Measurements from ENCODE around the gene TSPEAR. TPM values are rescaled to one million over a fixed set of nuclear protein-coding genes. Genes with fewer than 3 reads are reported as not detected.
"Not testable (repeated sequence)": the region's sequence is repeated elsewhere in the genome, so short reads cannot be mapped to it uniquely, and the experiment has no call there.

TSPEAR gene
- total RNA-seq, 2 experiments from 2014 or later, result not detected

GRCh38 chr21:44671911-44672310, 39.5 kb downstream of the TSPEAR start:
- Mint-ChIP-seq H3K4me1 (no peaks in the 10 kb centered on the region), H3K27me3 (no peaks in the 10 kb centered on the region), H3K9me3 (peaks cover 27% of the 10 kb centered on the region), H3K4me3 (no peak overlapping the region), H3K36me3 (peaks cover 2% of the 10 kb centered on the region), H3K27ac (no peak overlapping the region)
- no peak for DNase-seq

GRCh38 chr21:44670642-44671432, 40.5 kb downstream of the TSPEAR start:
- no peak overlapping the region for H3K4me3 Mint-ChIP-seq
- DNase-seq, result no peak
- H3K27me3 Mint-ChIP-seq, result no peaks in the 10 kb centered on the region
- no peak overlapping the region for H3K27ac Mint-ChIP-seq
- no peaks in the 10 kb centered on the region for H3K4me1 Mint-ChIP-seq
- peaks cover 26% of the 10 kb centered on the region for H3K9me3 Mint-ChIP-seq
- H3K36me3 Mint-ChIP-seq, result peaks cover 2% of the 10 kb centered on the region

GRCh38 chr21:44667612-44668011, 43.8 kb downstream of the TSPEAR start:
- no peak overlapping the region for H3K27ac Mint-ChIP-seq
- H3K36me3 Mint-ChIP-seq, result peaks cover 2% of the 10 kb centered on the region
- no peak for DNase-seq
- H3K4me3 Mint-ChIP-seq, result no peak overlapping the region
- H3K9me3 Mint-ChIP-seq, result peaks cover 25% of the 10 kb centered on the region
- no peaks in the 10 kb centered on the region for H3K27me3 Mint-ChIP-seq
- no peaks in the 10 kb centered on the region for H3K4me1 Mint-ChIP-seq

GRCh38 chr21:44666401-44667320, 44.7 kb downstream of the TSPEAR start, which contains the start of gene KRTAP12-2:
Gene KRTAP12-2, minus strand, starts transcription at chr21:44666927. Its CDS starts 41 bp downstream, at chr21:44666886.
- no peak within 1 kb of the TSS for H3K4me3 Mint-ChIP-seq
- H3K4me1 Mint-ChIP-seq, result no peaks in the 10 kb centered on the region
- H3K9me3 Mint-ChIP-seq, result peaks cover 28% of the 10 kb centered on the region
- H3K27ac Mint-ChIP-seq, result no peak within 1 kb of the TSS
- DNase-seq, result no peak
- H3K27me3 Mint-ChIP-seq, result no peaks in the 10 kb centered on the region
- H3K36me3 Mint-ChIP-seq, result no peaks in the 10 kb centered on the region

GRCh38 chr21:44664691-44665090, 46.7 kb downstream of the TSPEAR start:
- no peak for DNase-seq
- H3K36me3 Mint-ChIP-seq, result no peaks in the 10 kb centered on the region
- no peak overlapping the region for H3K27ac Mint-ChIP-seq
- peaks cover 31% of the 10 kb centered on the region for H3K9me3 Mint-ChIP-seq
- no peak overlapping the region for H3K4me3 Mint-ChIP-seq
- no peaks in the 10 kb centered on the region for H3K27me3 Mint-ChIP-seq
- peaks cover 2% of the 10 kb centered on the region for H3K4me1 Mint-ChIP-seq

GRCh38 chr21:44661567-44661966, 49.8 kb downstream of the TSPEAR start:
- Mint-ChIP-seq H3K36me3 (peaks cover 21% of the 10 kb centered on the region), H3K9me3 (peaks cover 40% of the 10 kb centered on the region), H3K4me1 (peaks cover 31% of the 10 kb centered on the region)
- not testable (repeated sequence) for H3K27ac Mint-ChIP-seq, DNase-seq, H3K27me3 Mint-ChIP-seq, H3K4me3 Mint-ChIP-seq

GRCh38 chr21:44658913-44659595, 52.3 kb downstream of the TSPEAR start:
- H3K36me3 Mint-ChIP-seq, result peaks cover 35% of the 10 kb centered on the region
- peak overlapping the region; percentile 87 for H3K27ac Mint-ChIP-seq
- H3K9me3 Mint-ChIP-seq, result peaks cover 44% of the 10 kb centered on the region
- no peak for DNase-seq
- H3K27me3 Mint-ChIP-seq, result no peaks in the 10 kb centered on the region
- H3K4me3 Mint-ChIP-seq, result peak overlapping the region; percentile 1
- H3K4me1 Mint-ChIP-seq, result peaks cover 42% of the 10 kb centered on the region

GRCh38 chr21:44658541-44658910, 52.8 kb downstream of the TSPEAR start:
- H3K27me3 Mint-ChIP-seq, result no peaks in the 10 kb centered on the region
- H3K4me1 Mint-ChIP-seq, result peaks cover 48% of the 10 kb centered on the region
- H3K9me3 Mint-ChIP-seq, result peaks cover 46% of the 10 kb centered on the region
- DNase-seq, result no peak
- H3K4me3 Mint-ChIP-seq, result peak overlapping the region; percentile 30
- peaks cover 40% of the 10 kb centered on the region for H3K36me3 Mint-ChIP-seq
- peak overlapping the region; percentile 87 for H3K27ac Mint-ChIP-seq

- Mint-ChIP-seq H3K4me3 (peak within 1 kb of the TSS; percentile 30), H3K4me1 (peaks cover 49% of the 10 kb centered on the region), H3K36me3 (peaks cover 40% of the 10 kb centered on the region), H3K27me3 (no peaks in the 10 kb centered on the region), H3K27ac (peak within 1 kb of the TSS; percentile 87), H3K9me3 (peaks cover 44% of the 10 kb centered on the region)
- no peak for DNase-seq
Observed at GRCh38 chr21:44657635-44658540, 53.5 kb downstream of the TSPEAR start, which contains the start of gene KRTAP12-3. Gene KRTAP12-3, plus strand, starts transcription at chr21:44657932. Its CDS starts 48 bp downstream, at chr21:44657980.

GRCh38 chr21:44656868-44657267, 54.5 kb downstream of the TSPEAR start:
- Mint-ChIP-seq H3K4me1 (peaks cover 49% of the 10 kb centered on the region), H3K36me3 (peaks cover 40% of the 10 kb centered on the region), H3K4me3 (no peak overlapping the region), H3K27me3 (no peaks in the 10 kb centered on the region), H3K27ac (peak overlapping the region; percentile 25), H3K9me3 (peaks cover 39% of the 10 kb centered on the region)
- no peak for DNase-seq

GRCh38 chr21:44654576-44655175, 56.7 kb downstream of the TSPEAR start, which contains the start of gene KRTAP12-4:
Gene KRTAP12-4, minus strand, starts transcription at chr21:44654659. Its CDS starts 45 bp downstream, at chr21:44654614.
- Mint-ChIP-seq H3K27ac (peak within 1 kb of the TSS; percentile 60), H3K4me3 (no peak within 1 kb of the TSS), H3K27me3 (no peaks in the 10 kb centered on the region), H3K4me1 (peaks cover 47% of the 10 kb centered on the region), H3K36me3 (peaks cover 40% of the 10 kb centered on the region), H3K9me3 (peaks cover 32% of the 10 kb centered on the region)
- no peak for DNase-seq

GRCh38 chr21:44653656-44654575, 57.5 kb downstream of the TSPEAR start:
- Mint-ChIP-seq H3K4me1 (peaks cover 39% of the 10 kb centered on the region), H3K36me3 (peaks cover 40% of the 10 kb centered on the region), H3K27me3 (no peaks in the 10 kb centered on the region), H3K27ac (peak overlapping the region; percentile 34), H3K4me3 (no peak overlapping the region), H3K9me3 (peaks cover 32% of the 10 kb centered on the region)
- no peak for DNase-seq

- Mint-ChIP-seq H3K27ac (no peak overlapping the region), H3K9me3 (peaks cover 30% of the 10 kb centered on the region)
Observed at GRCh38 chr21:44653123-44653522, 58.2 kb downstream of the TSPEAR start.

More at GRCh38 chr21:44653123-44653522, 58.2 kb downstream of the TSPEAR start:
- Mint-ChIP-seq H3K36me3 (peaks cover 34% of the 10 kb centered on the region), H3K27me3 (no peaks in the 10 kb centered on the region), H3K4me3 (no peak overlapping the region), H3K4me1 (peaks cover 31% of the 10 kb centered on the region)
- DNase-seq, result no peak
